ENCODE data around the gene ASB18.
"Not testable (repeated sequence)": the region's sequence is repeated elsewhere in the genome, so short reads cannot be mapped to it uniquely, and the experiment has no call there.

The ASB18 gene

GRCh38 chr2:236284208-236284607, 20.0 kb upstream of the ASB18 start:
- DNase-seq: no peak

GRCh38 chr2:236282406-236282805, 18.2 kb upstream of the ASB18 start:
- no peak for DNase-seq

- no peak for DNase-seq
Observed at GRCh38 chr2:236281423-236281822, 17.2 kb upstream of the ASB18 start.

GRCh38 chr2:236273126-236273525, 8.9 kb upstream of the ASB18 start:
- no peak for DNase-seq

- no peak for DNase-seq
Observed at GRCh38 chr2:236271851-236272250, 7.6 kb upstream of the ASB18 start.

- DNase-seq: not testable (repeated sequence)
Observed at GRCh38 chr2:236269876-236270275, 5.7 kb upstream of the ASB18 start.

GRCh38 chr2:236265675-236266074, 1.5 kb upstream of the ASB18 start:
- no peak for DNase-seq

GRCh38 chr2:236262238-236262637, 2.0 kb downstream of the ASB18 start:
- no peak for DNase-seq

- DNase-seq: no peak
Observed at GRCh38 chr2:236261452-236261851, 2.8 kb downstream of the ASB18 start.

- DNase-seq: no peak
Observed at GRCh38 chr2:236259371-236259770, 4.8 kb downstream of the ASB18 start.

GRCh38 chr2:236257575-236257974, 6.6 kb downstream of the ASB18 start:
- no peak for DNase-seq

- no peak for DNase-seq
Observed at GRCh38 chr2:236257136-236257535, 7.1 kb downstream of the ASB18 start.

GRCh38 chr2:236256366-236256985, 7.7 kb downstream of the ASB18 start:
- no peak for DNase-seq

GRCh38 chr2:236254674-236255073, 9.5 kb downstream of the ASB18 start:
- no peak for DNase-seq

- DNase-seq: no peak
Observed at GRCh38 chr2:236254001-236254400, 10.2 kb downstream of the ASB18 start.

GRCh38 chr2:236252602-236253001, 11.6 kb downstream of the ASB18 start:
- no peak for DNase-seq

GRCh38 chr2:236250909-236251579, 13.2 kb downstream of the ASB18 start:
- DNase-seq: no peak

GRCh38 chr2:236250286-236250685, 13.9 kb downstream of the ASB18 start:
- DNase-seq: no peak

GRCh38 chr2:236249066-236249465, 15.1 kb downstream of the ASB18 start:
- no peak for DNase-seq

- DNase-seq: no peak
Observed at GRCh38 chr2:236246711-236247246, 17.4 kb downstream of the ASB18 start.

- DNase-seq: no peak
Observed at GRCh38 chr2:236244256-236244655, 19.9 kb downstream of the ASB18 start.

GRCh38 chr2:236242057-236242495, 22.1 kb downstream of the ASB18 start:
- DNase-seq: no peak

- no peak for DNase-seq
Observed at GRCh38 chr2:236241181-236242056, 22.8 kb downstream of the ASB18 start.

Data from activated CD4-positive, alpha-beta T cell treated with anti-CD3 and anti-CD28 coated beads, Interleukin-2, amount 50 U/mL, for 4 hours (primary cell).